ENCODE results near the gene RXRA.

DNA sequence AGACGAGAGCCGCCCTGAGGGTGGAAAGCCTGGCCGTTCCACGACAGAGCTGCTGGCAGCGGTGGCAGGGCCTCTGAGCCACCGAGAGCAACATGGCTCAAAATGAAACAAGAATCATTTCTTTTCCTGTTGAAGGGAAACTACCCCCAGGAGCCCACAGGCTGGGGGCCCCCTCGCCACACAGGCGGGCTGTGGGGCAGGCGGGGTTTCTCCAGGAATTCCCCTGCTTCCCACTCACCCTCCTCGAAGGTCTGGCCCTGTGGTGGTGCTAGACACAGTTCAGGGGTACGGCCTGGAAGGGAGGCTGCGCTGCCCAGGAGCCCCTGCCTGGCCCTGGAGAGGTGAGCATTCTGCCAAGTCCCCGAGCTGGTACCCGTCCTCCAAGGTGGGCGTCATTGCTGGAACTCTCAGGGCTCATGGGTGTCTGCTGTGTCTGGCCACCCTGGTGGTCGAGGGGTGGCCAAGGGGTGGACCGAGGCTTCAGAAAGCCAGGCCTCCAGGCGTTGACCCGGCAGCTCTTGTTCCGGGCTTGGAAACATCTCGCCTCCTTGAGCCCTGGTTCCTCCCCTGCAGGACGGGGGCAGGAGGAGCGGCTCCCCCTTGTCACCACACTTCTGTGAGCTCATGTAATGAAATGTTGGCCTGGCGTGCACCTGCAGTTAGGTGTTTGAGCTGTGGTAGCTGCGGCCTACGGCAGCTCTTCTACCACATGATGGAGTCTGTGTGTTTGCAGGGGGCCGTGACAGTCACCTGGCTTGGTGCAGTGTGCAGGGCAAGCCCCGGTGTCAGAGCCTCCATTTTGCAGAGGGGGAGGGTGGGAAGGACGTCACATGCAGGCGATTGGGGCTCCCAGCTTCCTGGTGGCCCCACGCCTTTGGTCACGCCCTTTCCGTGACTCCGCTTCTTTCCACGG, 65.3 kb downstream of the RXRA start:
- TF ChIP-seq, protein P1, sequence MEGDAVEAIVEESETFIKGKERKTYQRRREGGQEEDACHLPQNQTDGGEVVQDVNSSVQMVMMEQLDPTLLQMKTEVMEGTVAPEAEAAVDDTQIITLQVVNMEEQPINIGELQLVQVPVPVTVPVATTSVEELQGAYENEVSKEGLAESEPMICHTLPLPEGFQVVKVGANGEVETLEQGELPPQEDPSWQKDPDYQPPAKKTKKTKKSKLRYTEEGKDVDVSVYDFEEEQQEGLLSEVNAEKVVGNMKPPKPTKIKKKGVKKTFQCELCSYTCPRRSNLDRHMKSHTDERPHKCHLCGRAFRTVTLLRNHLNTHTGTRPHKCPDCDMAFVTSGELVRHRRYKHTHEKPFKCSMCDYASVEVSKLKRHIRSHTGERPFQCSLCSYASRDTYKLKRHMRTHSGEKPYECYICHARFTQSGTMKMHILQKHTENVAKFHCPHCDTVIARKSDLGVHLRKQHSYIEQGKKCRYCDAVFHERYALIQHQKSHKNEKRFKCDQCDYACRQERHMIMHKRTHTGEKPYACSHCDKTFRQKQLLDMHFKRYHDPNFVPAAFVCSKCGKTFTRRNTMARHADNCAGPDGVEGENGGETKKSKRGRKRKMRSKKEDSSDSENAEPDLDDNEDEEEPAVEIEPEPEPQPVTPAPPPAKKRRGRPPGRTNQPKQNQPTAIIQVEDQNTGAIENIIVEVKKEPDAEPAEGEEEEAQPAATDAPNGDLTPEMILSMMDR (IDR thresholded peaks at IDR 0.05), result no peak
- no peak for TF ChIP-seq POLR2A (IDR thresholded peaks at IDR 0.05)
